Breast epithelium (tissue), 4 donors: ENCODE data around the gene INPP4A. TPM values are rescaled to one million over a fixed set of nuclear protein-coding genes. Genes with fewer than 3 reads are reported as not detected.

Experiments used
- DNase-seq, 2 donors: peaks; one replicate each; pipeline ENCODE4 v3.0.0-alpha.2; 2019; ENCODE audit warnings: low spot score in 2 of 2
- H3K27ac ChIP-seq, 2 donors: fragments of 200-600 bp; sonication (generic) in 1 of 2; one replicate each; pipeline ENCODE4 v1.5.1; 2016 to 2019; ENCODE audit warnings: mild to moderate bottlenecking in 1 of 2
- H3K27me3 ChIP-seq, 2 donors: fragments of 200-600 bp; sonication (generic) in 1 of 2; one replicate each; pipeline versions ENCODE4 v1.5.1 to v1.6.0; 2017 to 2019; ENCODE audit warnings: control low read depth in 1 of 2, mild to moderate bottlenecking in 1 of 2
- H3K36me3 ChIP-seq: fragments of 200-600 bp; one replicate; pipeline ENCODE4 v1.5.1; 2019
- H3K4me1 ChIP-seq, 2 donors: fragments of 200-600 bp; sonication (generic); one replicate each; pipeline ENCODE4 v1.5.1; 2016 to 2019; ENCODE audit warnings: control low read depth in 1 of 2
- H3K4me3 ChIP-seq, 3 donors: fragments of 200-600 bp; sonication (generic); 1 replicate in 2 of 3; 2 replicates in 1 of 3; pipeline ENCODE4 v1.5.1; 2016 to 2019; ENCODE audit warnings: mild to moderate bottlenecking in 3 of 3, moderate library complexity in 2 of 3
- H3K9me3 ChIP-seq, 2 donors: fragments of 200-600 bp; sonication (generic) in 1 of 2; one replicate each; pipeline ENCODE4 v1.5.1; 2016 to 2019; ENCODE audit warnings: control low read depth in 1 of 2
- CTCF ChIP-seq, 3 donors: fragments of 450-650 bp; IDR thresholded peaks; one replicate each; pipeline ENCODE4 v1.5.1; 2016 to 2017; ENCODE audit warnings: antibody characterized with exemption in 3 of 3, mild to moderate bottlenecking in 3 of 3, moderate library complexity in 3 of 3
- POLR2A ChIP-seq: fragments of 450-650 bp; IDR thresholded peaks from one replicate; pipeline ENCODE4 v1.6.1; 2016; ENCODE audit warnings: antibody characterized with exemption, mild to moderate bottlenecking, moderate library complexity
- POLR2AphosphoS5 ChIP-seq, 3 donors: sonication (generic); formaldehyde crosslinking; IDR thresholded peaks; one replicate each; pipeline ENCODE4 v1.6.1; 2017; ENCODE audit warnings: antibody characterized with exemption in 3 of 3
- intact Hi-C: fragments of 100-400 bp; cut with DNase I; formaldehyde crosslinking; loops from one replicate; pipeline ENCODE4 v1.15.1; 2023; ENCODE audit warnings: low total_unique reads
- total RNA-seq, 3 donors: library from RNA; depleted of rRNA; stranded (reverse); fragments of >200 nt; gene quantifications; one replicate each; pipeline ENCODE4 v1.1.0, GENCODE V29; 2016

INPP4A gene
- total RNA-seq, 3 donors from 2014 or later = 22.6 to 35.4 (median 25.8) TPM

- H3K27me3 ChIP-seq = no peaks in the 10 kb centered on the region
- intact Hi-C loops = no loop called here
- no peak for DNase-seq
- H3K4me3 ChIP-seq = no peak overlapping the region
- no peaks in the 10 kb centered on the region for H3K4me1 ChIP-seq
- no peak for TF ChIP-seq POLR2AphosphoS5 (IDR thresholded peaks at IDR 0.05)
- H3K27ac ChIP-seq = peak overlapping the region in 1 of 2 donors; percentile 6
- no peaks in the 10 kb centered on the region for H3K36me3 ChIP-seq
- H3K9me3 ChIP-seq = no peaks in the 10 kb centered on the region
Measured at GRCh38 chr2:98541906-98542305, 97.2 kb downstream of the INPP4A start.

- no peaks in the 10 kb centered on the region for H3K36me3 ChIP-seq
- TF ChIP-seq POLR2A (no peak), POLR2AphosphoS5 (IDR thresholded peaks at IDR 0.05) (no peak), CTCF (IDR thresholded peaks at IDR 0.05) (no peak)
- H3K27ac ChIP-seq = no peak overlapping the region
- no peaks in the 10 kb centered on the region for H3K27me3 ChIP-seq
- no peaks in the 10 kb centered on the region for H3K4me1 ChIP-seq
- no peak for DNase-seq
- H3K4me3 ChIP-seq = no peak overlapping the region
- intact Hi-C loops = no loop called here
- no peaks in the 10 kb centered on the region for H3K9me3 ChIP-seq
Measured at GRCh38 chr2:98543214-98543613, 98.6 kb downstream of the INPP4A start.

GRCh38 chr2:98543842-98544241 is 99.2 kb downstream of the INPP4A start:
- intact Hi-C loops = no loop called here
- H3K4me1 ChIP-seq = no peaks in the 10 kb centered on the region

DNA sequence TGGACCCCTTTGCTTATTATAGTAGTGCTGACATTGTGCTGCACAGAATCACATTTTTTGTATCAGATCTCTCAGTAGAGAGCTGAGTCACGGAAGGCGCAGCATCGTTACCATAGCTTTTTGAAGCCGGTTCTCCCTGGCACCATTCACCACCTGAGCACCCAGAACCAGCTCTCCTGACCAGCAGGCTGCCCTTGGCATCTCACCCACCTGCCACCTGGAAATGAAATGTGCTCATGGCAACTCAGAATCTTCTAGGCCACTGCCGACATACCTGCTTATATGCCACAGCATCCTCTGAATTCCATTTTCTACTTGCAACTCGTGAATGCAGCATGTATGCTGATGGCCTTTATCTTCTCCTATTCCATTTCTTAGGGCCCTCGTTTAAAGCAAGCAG is 100.9 kb downstream of the INPP4A start:
- TF ChIP-seq CTCF (IDR thresholded peaks at IDR 0.05) (no peak), POLR2AphosphoS5 (IDR thresholded peaks at IDR 0.05) (no peak), POLR2A (no peak)
- H3K9me3 ChIP-seq = no peaks in the 10 kb centered on the region
- H3K4me1 ChIP-seq = no peaks in the 10 kb centered on the region
- H3K4me3 ChIP-seq = no peak overlapping the region
- no peaks in the 10 kb centered on the region for H3K27me3 ChIP-seq
- no peaks in the 10 kb centered on the region for H3K36me3 ChIP-seq
- intact Hi-C loops = no loop called here
- no peak for DNase-seq
- H3K27ac ChIP-seq = no peak overlapping the region

More at GRCh38 chr2:98543842-98544241, 99.2 kb downstream of the INPP4A start:
- no peak for TF ChIP-seq CTCF (IDR thresholded peaks at IDR 0.05)
- TF ChIP-seq POLR2AphosphoS5 (IDR thresholded peaks at IDR 0.05) = no peak
- TF ChIP-seq POLR2A = no peak
- Histone ChIP-seq H3K9me3 (no peaks in the 10 kb centered on the region), H3K27ac (no peak overlapping the region), H3K27me3 (no peaks in the 10 kb centered on the region), H3K36me3 (no peaks in the 10 kb centered on the region), H3K4me3 (no peak overlapping the region)
- no peak for DNase-seq

DNA sequence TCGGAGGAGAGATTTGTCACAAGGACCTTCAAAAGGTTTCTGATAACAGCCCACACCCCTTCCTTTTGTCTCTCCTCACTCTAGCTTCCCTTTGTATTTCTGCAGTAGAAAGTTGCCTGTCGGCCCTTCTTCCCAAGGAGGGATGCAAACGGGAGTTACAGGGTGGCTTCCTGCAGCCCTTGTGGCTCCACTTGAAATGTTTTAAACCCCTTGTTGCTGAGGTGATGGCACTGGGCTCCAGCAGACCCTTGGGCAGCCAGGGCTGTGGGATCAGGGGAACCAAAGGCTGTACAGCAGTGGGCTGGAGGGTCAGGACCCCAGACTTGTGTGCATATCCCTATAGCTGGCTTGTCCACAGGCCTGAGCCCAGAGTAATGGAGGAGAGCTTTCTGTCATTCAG is 101.5 kb downstream of the INPP4A start:
- Histone ChIP-seq H3K36me3 (no peaks in the 10 kb centered on the region), H3K4me1 (no peaks in the 10 kb centered on the region), H3K9me3 (no peaks in the 10 kb centered on the region), H3K27ac (no peak overlapping the region), H3K4me3 (no peak overlapping the region), H3K27me3 (no peaks in the 10 kb centered on the region)
- DNase-seq = no peak
- TF ChIP-seq POLR2AphosphoS5 (IDR thresholded peaks at IDR 0.05) (no peak), POLR2A (no peak), CTCF (IDR thresholded peaks at IDR 0.05) (no peak)
- intact Hi-C loops = no loop called here
